22Rv1 (cell line): ENCODE results near the gene GLRA1.
"Not testable (repeated sequence)": the region's sequence is repeated elsewhere in the genome, so short reads cannot be mapped to it uniquely, and the experiment has no call there.

Source experiments
- H3K27ac ChIP-seq: fragments of 450-650 bp; 2 replicates; pipeline ENCODE4 v1.5.1; 2017
- CTCF ChIP-seq: fragments of 450-650 bp; IDR thresholded peaks from 2 replicates; pipeline ENCODE4 v1.5.1; 2017; ENCODE audit warnings: mild to moderate bottlenecking
- ZFX ChIP-seq: fragments of 450-650 bp; IDR thresholded peaks from 2 replicates; pipeline ENCODE4 v1.6.1; 2017; ENCODE audit warnings: antibody characterized with exemption, borderline replicate concordance

Gene GLRA1

GRCh38 chr5:151897020-151897552, 27.6 kb downstream of the GLRA1 start:
- no peak overlapping the region for H3K27ac ChIP-seq
- no peak for TF ChIP-seq ZFX
- no peak for TF ChIP-seq CTCF

- no peak for TF ChIP-seq ZFX
- TF ChIP-seq CTCF: no peak
These were observed 28.5 kb downstream of the GLRA1 start for GRCh38 chr5:151896031-151896691.

GRCh38 chr5:151895660-151896030, 29.0 kb downstream of the GLRA1 start:
- no peak overlapping the region for H3K27ac ChIP-seq
- TF ChIP-seq ZFX: no peak
- TF ChIP-seq CTCF: no peak

More at GRCh38 chr5:151896031-151896691, 28.5 kb downstream of the GLRA1 start:
- no peak overlapping the region for H3K27ac ChIP-seq

- H3K27ac ChIP-seq: not testable (repeated sequence)
These were observed 31.2 kb downstream of the GLRA1 start for GRCh38 chr5:151893485-151893884.

- H3K27ac ChIP-seq: no peak overlapping the region
- TF ChIP-seq ZFX (no peak), CTCF (no peak)
These were observed 32.3 kb downstream of the GLRA1 start for GRCh38 chr5:151892393-151892792.

- no peak overlapping the region for H3K27ac ChIP-seq
- TF ChIP-seq CTCF (no peak), ZFX (no peak)
These were observed 34.4 kb downstream of the GLRA1 start for GRCh38 chr5:151890299-151890698.

GRCh38 chr5:151889614-151890013, 35.0 kb downstream of the GLRA1 start:
- no peak overlapping the region for H3K27ac ChIP-seq
- TF ChIP-seq CTCF (no peak), ZFX (no peak)
